GM03348 (cell line): ENCODE data around the gene RNASE9.
"Not testable (repeated sequence)": the region's sequence is repeated elsewhere in the genome, so short reads cannot be mapped to it uniquely, and the experiment has no call there.

Experiments
- DNase-seq: peaks from one replicate; pipeline ENCODE4 v3.0.0; 2012; ENCODE audit warnings: low spot score

The RNASE9 gene

GRCh38 chr14:20560961-20561360 lies at the start of gene RNASE9:
TSS of gene RNASE9 (minus strand) at chr14:20561047.
- no peak for DNase-seq

- peak; percentile 68 for DNase-seq
Measured at GRCh38 chr14:20610002-20610765, 49.3 kb upstream of the RNASE9 start.

- peak; percentile 84 for DNase-seq
Measured at GRCh38 chr14:20609215-20610001, 48.6 kb upstream of the RNASE9 start.

DNA sequence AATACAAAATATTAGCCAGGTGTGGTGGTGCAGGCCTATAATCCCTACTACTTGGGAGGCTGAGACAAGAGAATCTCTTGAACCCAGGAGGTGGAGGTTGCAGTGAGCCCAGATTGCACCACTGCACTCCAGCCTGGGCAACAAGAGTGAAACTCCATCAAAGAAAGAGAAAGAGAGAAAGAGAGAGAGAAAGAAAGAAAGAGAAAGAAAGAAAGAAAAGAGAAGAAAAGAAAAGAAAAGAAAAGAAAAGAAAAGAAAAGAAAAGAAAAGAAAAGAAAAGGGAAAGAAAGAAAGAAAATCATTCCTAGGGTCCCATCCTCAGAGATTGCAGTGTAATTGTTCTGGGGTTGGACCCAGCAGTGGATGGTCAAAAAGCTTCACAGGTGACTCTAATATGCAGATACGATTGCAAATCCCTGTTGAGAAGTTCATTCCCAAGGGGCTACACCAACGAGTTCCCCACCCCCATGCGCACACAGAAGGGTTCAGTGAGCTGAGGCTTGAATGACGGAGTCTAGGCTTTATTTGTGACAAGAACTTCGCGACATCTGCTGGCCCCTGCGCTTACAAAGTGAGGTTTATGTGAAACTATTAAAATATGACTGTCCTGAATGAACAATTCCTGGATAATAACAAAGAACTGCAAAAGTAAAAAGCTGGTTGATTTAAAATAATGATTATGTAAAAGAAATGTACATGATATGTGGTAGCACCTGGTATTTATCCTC lies 47.7 kb upstream of the RNASE9 start:
- no peak for DNase-seq

- no peak for DNase-seq
Measured at GRCh38 chr14:20607617-20608016, 46.8 kb upstream of the RNASE9 start.

DNA sequence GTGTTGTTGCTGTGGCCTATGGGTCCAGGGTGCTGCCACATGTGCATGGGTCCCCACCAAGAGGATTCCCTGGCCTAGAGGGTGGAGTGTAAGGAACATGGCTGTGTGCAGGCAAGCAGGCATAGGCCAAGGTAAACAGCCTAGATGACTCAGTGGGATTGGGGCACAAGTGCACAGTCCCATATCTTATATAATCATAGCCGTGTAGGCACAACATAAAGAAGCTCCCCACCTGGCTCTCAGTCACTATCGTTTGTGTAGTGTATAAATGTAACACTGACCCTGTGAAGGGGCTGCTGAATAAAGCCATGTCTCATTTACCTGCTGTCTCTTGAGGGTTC lies 46.0 kb upstream of the RNASE9 start:
- no peak for DNase-seq

DNA sequence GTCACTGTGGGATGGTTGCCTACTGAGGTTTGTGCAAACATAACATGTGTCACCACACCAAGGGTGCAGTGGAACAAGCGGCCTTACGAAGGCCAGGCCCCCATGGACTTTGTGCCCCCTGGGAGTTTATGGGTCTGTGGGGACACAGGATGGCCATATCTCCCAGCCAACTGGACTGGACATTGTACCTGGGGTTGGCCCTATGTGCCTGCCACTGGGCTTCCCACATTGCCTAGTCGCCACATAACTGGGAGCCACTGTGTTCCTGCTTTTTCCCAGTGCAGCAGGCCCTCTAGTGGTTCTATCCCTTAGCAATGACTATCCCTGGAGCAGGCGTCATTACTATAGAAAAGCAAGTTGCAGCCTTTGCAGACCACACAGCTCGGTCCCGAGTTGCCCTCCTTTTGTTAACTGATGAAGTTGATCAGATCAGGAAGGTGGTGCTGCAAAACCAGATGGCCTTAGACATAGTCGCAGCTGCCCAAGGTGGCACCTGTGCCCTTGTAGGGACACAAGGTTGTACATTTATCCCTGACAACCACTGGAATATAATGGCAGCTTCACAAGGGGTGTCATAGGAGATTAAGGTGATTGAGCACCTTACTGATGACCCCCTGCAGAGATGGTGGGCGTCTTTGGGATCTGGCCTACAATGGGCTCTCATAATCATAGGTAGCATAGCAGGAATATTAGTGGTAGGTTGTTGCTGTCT lies 45.5 kb upstream of the RNASE9 start:
- DNase-seq, result peak; percentile 56

GRCh38 chr14:20603813-20604690 lies 43.2 kb upstream of the RNASE9 start:
- DNase-seq, result no peak

DNA sequence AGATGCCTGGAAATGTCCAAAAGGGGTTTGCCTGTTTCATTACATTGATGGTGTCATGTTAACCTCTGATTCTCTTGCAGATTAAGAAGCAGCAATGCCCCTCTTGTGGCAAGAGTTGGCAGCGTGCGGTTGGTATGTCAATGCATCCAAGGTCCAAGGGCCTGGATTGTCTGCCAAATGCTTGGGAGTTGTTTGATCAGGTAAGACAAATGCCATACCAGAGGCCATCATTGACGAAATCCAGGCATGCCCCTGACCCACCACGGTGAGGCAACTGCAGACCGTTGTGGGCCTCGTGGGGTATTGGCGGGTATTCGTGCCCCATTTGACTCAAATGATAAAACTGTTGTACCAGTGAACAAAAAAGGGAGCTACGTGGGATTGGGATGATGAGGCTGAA lies 41.7 kb upstream of the RNASE9 start:
- DNase-seq, result no peak

DNA sequence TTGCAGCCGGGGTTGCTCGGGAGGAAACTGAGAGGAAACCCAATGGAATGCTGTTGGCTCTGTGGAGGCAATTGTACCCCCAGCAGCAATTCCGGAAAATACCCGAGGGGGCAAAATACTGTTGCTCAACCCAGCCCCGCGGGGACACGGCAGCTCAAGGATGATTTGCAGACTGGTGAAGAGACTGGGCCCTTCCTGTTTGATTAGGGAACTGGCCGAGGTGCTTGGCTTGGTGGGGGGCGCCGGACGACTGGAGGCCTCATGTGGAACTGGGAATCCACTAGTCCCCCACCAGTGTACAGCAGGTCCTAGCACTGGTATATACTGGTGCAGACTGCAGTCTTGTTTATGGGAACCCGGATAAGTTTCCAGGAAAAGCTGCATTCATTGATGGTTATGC lies 40.7 kb upstream of the RNASE9 start:
- DNase-seq, result no peak

GRCh38 chr14:20597108-20597507 lies 36.3 kb upstream of the RNASE9 start:
- no peak for DNase-seq

- not testable (repeated sequence) for DNase-seq
Measured at GRCh38 chr14:20595726-20596125, 34.9 kb upstream of the RNASE9 start.

DNA sequence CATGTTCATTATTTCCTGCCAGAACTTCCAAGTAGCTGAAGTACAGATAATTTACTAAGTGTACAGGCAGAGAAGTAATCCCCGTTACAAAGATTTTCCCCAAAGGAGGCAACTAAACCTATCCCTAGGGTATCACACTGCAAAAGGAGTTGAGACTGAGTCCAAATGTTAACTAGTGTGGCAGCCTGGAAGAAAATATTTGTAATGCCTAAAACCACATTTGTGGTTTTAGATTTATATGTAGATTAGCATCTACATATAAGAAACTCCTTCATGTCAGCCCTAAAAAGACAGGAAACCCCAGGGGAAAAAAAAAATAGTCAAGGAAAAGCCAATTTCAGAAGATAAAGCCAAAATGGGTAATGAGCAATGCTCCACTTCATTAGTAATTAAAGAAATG lies 31.7 kb upstream of the RNASE9 start:
- no peak for DNase-seq

GRCh38 chr14:20591235-20591634 lies 30.4 kb upstream of the RNASE9 start, which contains the start of gene RNASE12:
TSS of gene RNASE12 (minus strand) at chr14:20591376. CDS start at chr14:20590723, 653 bp downstream.
- no peak for DNase-seq

DNA sequence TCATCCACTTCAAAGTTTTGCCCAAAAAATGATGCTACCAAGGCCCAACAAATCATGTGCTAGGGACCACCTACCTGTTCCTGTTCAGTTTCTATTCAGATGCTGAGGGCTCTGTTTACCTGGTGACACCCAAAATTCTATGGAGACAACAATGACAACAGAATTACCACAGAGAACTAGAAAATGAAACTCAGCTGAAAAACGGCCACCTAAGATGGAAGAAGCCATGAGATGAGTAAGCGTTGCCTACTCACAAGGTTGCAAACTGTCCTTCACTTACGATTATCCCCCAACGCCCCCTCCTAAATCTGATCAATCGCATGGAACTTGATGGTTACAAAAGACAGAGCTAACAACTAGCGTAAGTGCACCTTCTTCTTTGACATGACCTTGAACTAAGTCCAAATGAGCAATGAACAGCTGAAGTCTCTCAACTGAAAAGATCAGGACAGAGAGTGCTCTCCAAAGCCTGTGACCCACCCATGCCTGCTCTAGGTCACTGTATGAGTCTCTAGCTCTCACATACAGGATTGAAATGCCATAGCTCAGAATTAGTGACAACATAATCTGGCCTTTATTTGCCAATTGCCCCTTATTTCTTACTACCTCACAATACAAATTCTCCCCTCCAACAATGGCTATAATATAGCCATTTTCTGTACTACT lies 26.8 kb upstream of the RNASE9 start, which contains the start of gene RNASE11:
Gene RNASE11 (minus strand): TSS at position 513 of the 666 bp plus-strand sequence.
- no peak for DNase-seq

DNA sequence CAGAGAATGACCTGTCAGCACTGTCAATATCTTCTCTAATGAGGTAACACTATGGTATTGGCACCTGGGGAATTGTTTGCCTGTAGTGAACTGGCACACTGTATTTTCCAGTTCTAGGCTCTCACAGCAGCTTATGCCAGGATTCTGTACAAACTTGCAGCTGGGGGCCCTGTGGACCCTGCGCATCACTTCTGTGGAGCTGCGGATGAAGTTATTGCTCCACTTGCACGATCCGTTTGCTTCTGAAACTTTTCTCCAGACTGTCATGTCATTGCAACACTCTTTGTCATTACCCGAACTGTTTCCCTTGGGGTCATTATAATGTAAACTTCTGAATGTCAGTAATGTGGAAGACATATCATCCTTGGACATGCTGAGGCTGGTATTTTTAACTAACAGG lies 23.1 kb upstream of the RNASE9 start:
- DNase-seq, result no peak

GRCh38 chr14:20583142-20583541 lies 22.3 kb upstream of the RNASE9 start:
- DNase-seq, result no peak

- DNase-seq, result no peak
Measured at GRCh38 chr14:20580242-20580641, 19.4 kb upstream of the RNASE9 start.

- DNase-seq, result no peak
Measured at GRCh38 chr14:20578784-20579502, 18.1 kb upstream of the RNASE9 start.

DNA sequence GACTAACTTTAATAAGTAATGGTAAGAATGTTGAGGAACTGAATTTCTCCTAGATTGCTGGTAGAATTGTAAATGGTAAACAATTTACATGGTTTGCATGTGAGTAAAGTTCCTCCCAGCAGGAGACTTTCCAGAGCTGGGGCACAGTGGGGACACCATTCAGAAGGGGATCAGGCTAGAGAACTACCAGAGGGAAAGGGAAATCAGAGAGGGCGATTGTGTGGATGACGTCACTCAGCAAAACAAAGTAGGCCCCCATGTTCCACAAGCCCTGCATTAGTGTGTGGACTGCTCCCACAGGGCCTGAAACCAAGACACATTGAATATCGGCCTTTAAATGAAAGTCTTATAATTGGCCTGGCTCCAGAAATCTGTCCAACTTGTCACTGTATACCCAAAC lies 17.5 kb upstream of the RNASE9 start:
- DNase-seq, result no peak
